Stimulated activated CD8-positive, alpha-beta memory T cell treated with anti-CD3 and anti-CD28 coated beads, Interleukin-7, amount 100 ng/mL, for 4 hours (primary cell): ENCODE measurements around the gene CD2AP.
"Not testable (repeated sequence)": the region's sequence is repeated elsewhere in the genome, so short reads cannot be mapped to it uniquely, and the experiment has no call there.

ENCODE experiments used
- DNase-seq, 2 donors: peaks; one replicate each; pipeline ENCODE4 v3.0.0-alpha.2; 2020; ENCODE audit warnings: low read depth in 2 of 2

CD2AP gene

GRCh38 chr6:47457370-47457769, 20.2 kb upstream of the CD2AP start:
- no peak for DNase-seq

- DNase-seq: no peak
Observed at GRCh38 chr6:47464052-47464451, 13.5 kb upstream of the CD2AP start.

- DNase-seq: no peak
Observed at GRCh38 chr6:47465117-47465516, 12.5 kb upstream of the CD2AP start.

GRCh38 chr6:47471911-47472310, 5.7 kb upstream of the CD2AP start:
- no peak for DNase-seq

- no peak for DNase-seq
Observed at GRCh38 chr6:47473791-47474346, 3.7 kb upstream of the CD2AP start.

GRCh38 chr6:47475319-47475816, 2.2 kb upstream of the CD2AP start:
- DNase-seq: no peak

- no peak for DNase-seq
Observed at GRCh38 chr6:47476781-47477496, 650 bp upstream of the CD2AP start.

- no peak for DNase-seq
Observed at GRCh38 chr6:47478233-47479139, 897 bp downstream of the CD2AP start.

GRCh38 chr6:47479140-47479508, 1.5 kb downstream of the CD2AP start:
- DNase-seq: no peak

GRCh38 chr6:47479874-47480273, 2.3 kb downstream of the CD2AP start:
- DNase-seq: no peak

- not testable (repeated sequence) for DNase-seq
Observed at GRCh38 chr6:47481213-47481612, 3.6 kb downstream of the CD2AP start.

- DNase-seq: no peak
Observed at GRCh38 chr6:47481806-47482205, 4.2 kb downstream of the CD2AP start.

GRCh38 chr6:47483516-47483852, 5.9 kb downstream of the CD2AP start:
- DNase-seq: no peak

GRCh38 chr6:47483853-47484546, 6.4 kb downstream of the CD2AP start:
- DNase-seq: no peak

GRCh38 chr6:47484616-47485015, 7.0 kb downstream of the CD2AP start:
- no peak for DNase-seq

- DNase-seq: no peak
Observed at GRCh38 chr6:47485083-47485482, 7.5 kb downstream of the CD2AP start.

- no peak for DNase-seq
Observed at GRCh38 chr6:47485491-47486135, 8.0 kb downstream of the CD2AP start.

GRCh38 chr6:47489995-47490394, 12.4 kb downstream of the CD2AP start:
- DNase-seq: no peak

- no peak for DNase-seq
Observed at GRCh38 chr6:47490676-47491075, 13.1 kb downstream of the CD2AP start.

GRCh38 chr6:47492355-47492754, 14.8 kb downstream of the CD2AP start:
- no peak for DNase-seq

- no peak for DNase-seq
Observed at GRCh38 chr6:47495207-47495606, 17.6 kb downstream of the CD2AP start.
